NCI-H748 (cell line): ENCODE results near the gene CYP46A1.

Experiments
- DNase-seq: peaks from one replicate; lab custom pipeline; 2025; ENCODE audit not compliant: unreplicated experiment; lab: John Stamatoyannopoulos, UW

Gene CYP46A1

GRCh38 chr14:99774556-99775307 lies 90.6 kb downstream of the CYP46A1 start:
- no peak for DNase-seq

- DNase-seq = no peak
Measured at GRCh38 chr14:99775351-99775750, 91.3 kb downstream of the CYP46A1 start.
